Left lung (tissue), 10 donors: ENCODE results near the gene DCUN1D5. TPM values are rescaled to one million over a fixed set of nuclear protein-coding genes. Genes with fewer than 3 reads are reported as not detected.

Source experiments
- ATAC-seq: fragments of 200-7000 bp; cut with Tn5 transposase; one replicate; pipeline ENCODE4 v1.9.1; 2020; ENCODE audit warnings: moderate library complexity
- DNase-seq, 4 donors: peaks; one replicate each; pipeline ENCODE4 v3.0.0-alpha.2; 2013 to 2020
- H3K27ac ChIP-seq, 2 donors: fragments of 200-600 bp; sonication (generic) in 1 of 2; one replicate each; pipeline versions ENCODE4 v1.5.0 to v1.8.0; 2020 to 2021
- H3K27me3 ChIP-seq, 2 donors: fragments of 200-600 bp; sonication (generic) in 1 of 2; one replicate each; pipeline versions ENCODE4 v1.5.0 to v1.8.0; 2020 to 2021
- H3K36me3 ChIP-seq, 2 donors: fragments of 200-600 bp; sonication (generic) in 1 of 2; one replicate each; pipeline versions ENCODE4 v1.5.0 to v1.8.0; 2020 to 2021
- H3K4me1 ChIP-seq, 2 donors: fragments of 200-600 bp; one replicate each; pipeline ENCODE4 v1.8.0; 2021
- H3K4me3 ChIP-seq, 2 donors: fragments of 200-600 bp; sonication (generic) in 1 of 2; one replicate each; pipeline versions ENCODE4 v1.5.0 to v1.8.0; 2020 to 2021; ENCODE audit warnings: mild to moderate bottlenecking in 1 of 2
- H3K9me3 ChIP-seq, 2 donors: fragments of 200-600 bp; sonication (generic) in 1 of 2; one replicate each; pipeline versions ENCODE4 v1.5.0 to v1.8.0; 2020 to 2021
- CTCF ChIP-seq, 2 donors: fragments of 200-600 bp; sonication (generic) in 1 of 2; IDR thresholded peaks; one replicate each; pipeline versions ENCODE4 v1.5.0 to v1.8.0; 2021; ENCODE audit warnings: antibody characterized with exemption in 2 of 2
- intact Hi-C, 2 donors: fragments of 100-400 bp; cut with DNase I; formaldehyde crosslinking; loops; one replicate each; pipeline versions ENCODE4 v1.11.2 to v1.14.2; 2022
- polyA plus RNA-seq, 6 donors: library from polyadenylated mRNA; unstranded; fragments of 120-200 nt; gene quantifications; one replicate each; pipeline ENCODE4 v1.2.1, GENCODE V29; 2013; ENCODE audit not compliant: insufficient read length in 6 of 6
- total RNA-seq, 2 donors: library from RNA; stranded (reverse); fragmentation: NEBNext Ultra II Directional; extraction: Animal tissue kit (Norgen Biotek cat#: 25700); gene quantifications; one replicate each; pipeline ENCODE4 v1.2.1, GENCODE V29; 2021
- donor health status: DM: no; HTN: yes; CAD: no.
- donor health status: DM: no; HTN: no; CAD: no.

DCUN1D5 gene
- total and polyA plus RNA-seq, 8 donors = 23.8 to 38.3 (median 35.6) TPM

GRCh38 chr11:103077554-103077953 lies 14.4 kb downstream of the DCUN1D5 start:
- ATAC-seq = no peak
- DNase-seq = no peak

GRCh38 chr11:103076361-103076760 lies 15.6 kb downstream of the DCUN1D5 start:
- Histone ChIP-seq H3K27ac (no peak overlapping the region), H3K27me3 (no peaks in the 10 kb centered on the region), H3K9me3 (no peaks in the 10 kb centered on the region), H3K4me3 (no peak overlapping the region), H3K4me1 (peaks cover 0 to 5% of the 10 kb centered on the region in 2 donors), H3K36me3 (peaks cover 0 to 43% of the 10 kb centered on the region in 2 donors)
- intact Hi-C loops = no loop called here
- no peak for TF ChIP-seq CTCF (IDR thresholded peaks at IDR 0.05)
- no peak for ATAC-seq
- DNase-seq = no peak

More at GRCh38 chr11:103077554-103077953, 14.4 kb downstream of the DCUN1D5 start:
- no peak overlapping the region for H3K27ac ChIP-seq
- intact Hi-C loops = no loop called here
- peaks cover 0 to 52% of the 10 kb centered on the region in 2 donors for H3K36me3 ChIP-seq
- TF ChIP-seq CTCF (IDR thresholded peaks at IDR 0.05) = no peak
- H3K4me1 ChIP-seq = peaks cover 0 to 5% of the 10 kb centered on the region in 2 donors
- no peaks in the 10 kb centered on the region for H3K27me3 ChIP-seq
- H3K9me3 ChIP-seq = no peaks in the 10 kb centered on the region
- H3K4me3 ChIP-seq = no peak overlapping the region

DNA sequence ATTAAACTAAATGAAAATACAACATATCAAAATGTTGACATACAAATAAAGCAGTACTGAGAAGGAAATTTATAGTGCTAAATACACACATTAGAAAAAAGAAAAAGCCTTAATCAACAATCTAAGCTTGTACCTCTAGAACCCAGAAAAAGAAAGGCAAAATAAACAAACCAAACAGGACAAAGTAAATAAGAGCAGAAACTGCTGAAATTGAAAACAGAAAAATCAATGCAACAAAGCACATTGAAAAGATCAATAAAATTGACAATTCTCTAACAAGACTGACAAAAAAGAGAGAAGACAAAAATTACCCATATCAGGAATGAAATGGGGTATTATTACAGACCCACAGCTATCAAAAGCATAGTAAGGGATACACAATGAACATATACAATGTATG lies 21.0 kb downstream of the DCUN1D5 start:
- H3K4me3 ChIP-seq = no peak overlapping the region
- H3K27ac ChIP-seq = no peak overlapping the region
- H3K4me1 ChIP-seq = peaks cover 0 to 12% of the 10 kb centered on the region in 2 donors
- no peaks in the 10 kb centered on the region for H3K9me3 ChIP-seq
- H3K27me3 ChIP-seq = no peaks in the 10 kb centered on the region
- intact Hi-C loops = no loop called here
- H3K36me3 ChIP-seq = peaks cover 0 to 9% of the 10 kb centered on the region in 2 donors
- TF ChIP-seq CTCF (IDR thresholded peaks at IDR 0.05) = no peak
- DNase-seq (no peak), ATAC-seq (no peak)

- TF ChIP-seq CTCF (IDR thresholded peaks at IDR 0.05) = no peak
- H3K4me3 ChIP-seq = no peak overlapping the region
- H3K27ac ChIP-seq = no peak overlapping the region
- no peaks in the 10 kb centered on the region for H3K27me3 ChIP-seq
- intact Hi-C loops = no loop called here
- peaks cover 0 to 12% of the 10 kb centered on the region in 2 donors for H3K4me1 ChIP-seq
- no peaks in the 10 kb centered on the region for H3K9me3 ChIP-seq
- DNase-seq (no peak), ATAC-seq (no peak)
- H3K36me3 ChIP-seq = peaks cover 0 to 16% of the 10 kb centered on the region in 2 donors
Observed at GRCh38 chr11:103070142-103070541, 21.8 kb downstream of the DCUN1D5 start.

- H3K4me1 ChIP-seq = peaks cover 0 to 12% of the 10 kb centered on the region in 2 donors
- intact Hi-C loops = no loop called here
- H3K9me3 ChIP-seq = no peaks in the 10 kb centered on the region
- DNase-seq (no peak), ATAC-seq (no peak)
- H3K27me3 ChIP-seq = no peaks in the 10 kb centered on the region
- peaks cover 0 to 20% of the 10 kb centered on the region in 2 donors for H3K36me3 ChIP-seq
- no peak overlapping the region for H3K4me3 ChIP-seq
- H3K27ac ChIP-seq = no peak overlapping the region
- TF ChIP-seq CTCF (IDR thresholded peaks at IDR 0.05) = no peak
Observed at GRCh38 chr11:103069367-103069766, 22.6 kb downstream of the DCUN1D5 start.
